HG03095 (cell line): ENCODE data around the gene SREBF2.

Source experiments
- ATAC-seq: cut with Tn5 transposase; IDR thresholded peaks from one replicate; pipeline ENCODE4 v1.9.1; 2021; ENCODE audit warnings: moderate library complexity; ENCODE audit not compliant: unreplicated experiment

SREBF2 gene

GRCh38 chr22:41875531-41876270 lies 42.8 kb downstream of the SREBF2 start:
- ATAC-seq = no peak

- ATAC-seq = no peak
Measured at GRCh38 chr22:41876275-41876674, 43.4 kb downstream of the SREBF2 start.

- no peak for ATAC-seq
Measured at GRCh38 chr22:41876675-41877074, 43.8 kb downstream of the SREBF2 start.

- ATAC-seq = no peak
Measured at GRCh38 chr22:41880653-41881052, 47.7 kb downstream of the SREBF2 start.

GRCh38 chr22:41883400-41883799 lies 50.5 kb downstream of the SREBF2 start:
- no peak for ATAC-seq

- ATAC-seq = no peak
Measured at GRCh38 chr22:41885116-41885515, 52.2 kb downstream of the SREBF2 start.

GRCh38 chr22:41885516-41885915 lies 52.6 kb downstream of the SREBF2 start:
- ATAC-seq = no peak

- ATAC-seq = no peak
Measured at GRCh38 chr22:41888627-41889200, 55.8 kb downstream of the SREBF2 start.

GRCh38 chr22:41891407-41891806 lies 58.5 kb downstream of the SREBF2 start:
- ATAC-seq = no peak

- ATAC-seq = no peak
Measured at GRCh38 chr22:41892721-41893120, 59.8 kb downstream of the SREBF2 start.

GRCh38 chr22:41893591-41894375 lies 60.9 kb downstream of the SREBF2 start:
- ATAC-seq = no peak

- ATAC-seq = no peak
Measured at GRCh38 chr22:41898645-41899044, 65.7 kb downstream of the SREBF2 start.

- no peak for ATAC-seq
Measured at GRCh38 chr22:41899110-41899509, 66.2 kb downstream of the SREBF2 start.

GRCh38 chr22:41899992-41900651 lies 67.2 kb downstream of the SREBF2 start:
- ATAC-seq = no peak

- ATAC-seq = no peak
Measured at GRCh38 chr22:41900652-41901312, 67.9 kb downstream of the SREBF2 start.

- ATAC-seq = no peak
Measured at GRCh38 chr22:41902016-41902415, 69.1 kb downstream of the SREBF2 start.

- no peak for ATAC-seq
Measured at GRCh38 chr22:41902932-41903421, 70.1 kb downstream of the SREBF2 start.

- ATAC-seq = no peak
Measured at GRCh38 chr22:41904450-41905410, 71.8 kb downstream of the SREBF2 start.

GRCh38 chr22:41905411-41906202 lies 72.7 kb downstream of the SREBF2 start:
- ATAC-seq = no peak
